HL-60 (cell line): Measurements from ENCODE around the gene IGSF6.
A peak's percentile ranks its signal among the peaks of the same experiment; 100 is the strongest.

Experiments used
- DNase-seq, 2 experiments: peaks; one replicate each; pipeline ENCODE4 v3.0.0-alpha.2; 2010 to 2020; ENCODE audit warnings: low read depth in 1 of 2, low spot score in 1 of 2
- H3K27ac ChIP-seq: fragments of 250-450 bp; sonication (Bioruptor Pico); replicated peaks from 2 replicates; pipeline ENCODE4 v1.5.1; 2020; ENCODE audit warnings: mild to moderate bottlenecking, moderate library complexity
- H3K27me3 ChIP-seq: fragments of 250-450 bp; sonication (Bioruptor Pico); 2 replicates; pipeline ENCODE4 v1.5.1; 2021; ENCODE audit warnings: mild to moderate bottlenecking, moderate library complexity; ENCODE audit not compliant: insufficient read depth, poor library complexity, severe bottlenecking
- H3K4me3 ChIP-seq: replicated peaks from 2 replicates; pipeline ENCODE4 v1.5.1; 2011; ENCODE audit warnings: mild to moderate bottlenecking, control low read depth, low read length; ENCODE audit not compliant: insufficient read depth
- CTCF ChIP-seq: IDR thresholded peaks from one replicate; pipeline ENCODE4 v1.5.1; 2011; ENCODE audit warnings: low read length, control low read depth, inconsistent platforms; ENCODE audit not compliant: insufficient read depth
- GABPA ChIP-seq: IDR thresholded peaks from 2 replicates; pipeline ENCODE4 v1.6.1; 2012; ENCODE audit warnings: low read depth
- POLR2AphosphoS5 ChIP-seq: IDR thresholded peaks from 2 replicates; pipeline ENCODE4 v1.6.1; 2012; ENCODE audit warnings: low read depth
- REST ChIP-seq: IDR thresholded peaks from 2 replicates; pipeline ENCODE4 v1.6.1; 2012; ENCODE audit warnings: low read depth; ENCODE audit not compliant: insufficient replicate concordance
- SPI1 ChIP-seq: IDR thresholded peaks from 2 replicates; pipeline ENCODE4 v1.6.1; 2012; ENCODE audit warnings: low read depth, mild to moderate bottlenecking, borderline replicate concordance

Gene IGSF6

GRCh38 chr16:21598206-21598605 lies 54.2 kb downstream of the IGSF6 start:
- H3K4me3 ChIP-seq, result no peak overlapping the region; the same call in 1 of the 2 replicates
- no peak for DNase-seq
- peak overlapping the region; percentile 85 for H3K27ac ChIP-seq
- H3K27me3 ChIP-seq, result no peaks in the 10 kb centered on the region
- no peak for TF ChIP-seq SPI1
- TF ChIP-seq CTCF, result no peak
- no peak for TF ChIP-seq GABPA
- TF ChIP-seq POLR2AphosphoS5, result no peak
- TF ChIP-seq REST, result no peak

GRCh38 chr16:21597561-21598030 lies 54.8 kb downstream of the IGSF6 start:
- no peak overlapping the region for H3K4me3 ChIP-seq
- H3K27me3 ChIP-seq, result no peaks in the 10 kb centered on the region
- DNase-seq, result no peak
- no peak overlapping the region for H3K27ac ChIP-seq
- TF ChIP-seq CTCF, result no peak

GRCh38 chr16:21593530-21594289 lies 58.7 kb downstream of the IGSF6 start:
- no peak for TF ChIP-seq SPI1
- no peak for TF ChIP-seq POLR2AphosphoS5
- no peak for TF ChIP-seq REST
- TF ChIP-seq CTCF, result no peak
- TF ChIP-seq GABPA, result no peak
- H3K4me3 ChIP-seq, result no peak overlapping the region
- H3K27ac ChIP-seq, result no peak overlapping the region
- no peak for DNase-seq
- H3K27me3 ChIP-seq, result no peaks in the 10 kb centered on the region

- no peak for DNase-seq
- Histone ChIP-seq H3K4me3 (no peak overlapping the region), H3K27me3 (no peaks in the 10 kb centered on the region), H3K27ac (no peak overlapping the region)
- TF ChIP-seq POLR2AphosphoS5, result no peak
- TF ChIP-seq SPI1, result no peak
- no peak for TF ChIP-seq REST
- TF ChIP-seq CTCF, result no peak
- TF ChIP-seq GABPA, result no peak
These were observed 60.2 kb downstream of the IGSF6 start for GRCh38 chr16:21592191-21592590.
